ENCODE results near the gene SP110. TPM values are rescaled to one million over a fixed set of nuclear protein-coding genes. Genes with fewer than 3 reads are reported as not detected.

SP110 gene
- total RNA-seq, 1 experiment from 2014 or later: 11.9 TPM

- DNase-seq (ENCODE audit: unreplicated experiment): no peak
- Mint-ChIP-seq H3K27me3 (ENCODE audit: insufficient read depth, unreplicated experiment) (no peaks in the 10 kb centered on the region), H3K4me1 (ENCODE audit: insufficient read depth, unreplicated experiment) (no peaks in the 10 kb centered on the region), H3K4me3 (ENCODE audit: unreplicated experiment) (no peak overlapping the region), H3K36me3 (ENCODE audit: insufficient read depth, unreplicated experiment) (peaks cover 10% of the 10 kb centered on the region), H3K9me3 (ENCODE audit: unreplicated experiment) (no peaks in the 10 kb centered on the region), H3K27ac (ENCODE audit: low read depth, unreplicated experiment) (no peak overlapping the region)
- intact Hi-C loops (cut with micrococcal nuclease): no loop called here
- ChIA-PET POLR2A (interaction anchor here (1.6 kb wide), 1 partner anchor 10 kb away, joined by 4 read pairs; the partner anchor contains the start of gene SP110), CTCF (no interaction called here)
- TF ChIP-seq CTCF (IDR thresholded peaks at IDR 0.05; ENCODE audit: unreplicated experiment): no peak
- BruUV-seq (replicated peaks): no TSS peak
These were observed 10.2 kb downstream of the SP110 start for GRCh38 chr2:230209422-230210051.

GRCh38 chr2:230208576-230208975 is 11.2 kb downstream of the SP110 start:
- no peak overlapping the region for H3K27ac Mint-ChIP-seq (ENCODE audit: low read depth, unreplicated experiment)
- TF ChIP-seq CTCF (IDR thresholded peaks at IDR 0.05; ENCODE audit: unreplicated experiment): no peak
- H3K36me3 Mint-ChIP-seq (ENCODE audit: insufficient read depth, unreplicated experiment): peaks cover 15% of the 10 kb centered on the region
- intact Hi-C loops (cut with micrococcal nuclease): no loop called here
- H3K9me3 Mint-ChIP-seq (ENCODE audit: unreplicated experiment): no peaks in the 10 kb centered on the region
- DNase-seq (ENCODE audit: unreplicated experiment): no peak
- no peaks in the 10 kb centered on the region for H3K27me3 Mint-ChIP-seq (ENCODE audit: insufficient read depth, unreplicated experiment)
- H3K4me1 Mint-ChIP-seq (ENCODE audit: insufficient read depth, unreplicated experiment): no peaks in the 10 kb centered on the region
- CTCF ChIA-PET: no interaction called here
- POLR2A ChIA-PET: no interaction called here
- no TSS peak for BruUV-seq (replicated peaks)
- no peak overlapping the region for H3K4me3 Mint-ChIP-seq (ENCODE audit: unreplicated experiment)

- H3K4me1 Mint-ChIP-seq (ENCODE audit: insufficient read depth, unreplicated experiment): no peaks in the 10 kb centered on the region
- intact Hi-C loops (cut with micrococcal nuclease): no loop called here
- no peak for TF ChIP-seq CTCF (IDR thresholded peaks at IDR 0.05; ENCODE audit: unreplicated experiment)
- H3K9me3 Mint-ChIP-seq (ENCODE audit: unreplicated experiment): peaks cover 10% of the 10 kb centered on the region
- ChIA-PET CTCF (interaction anchor here (0.9 to 1.3 kb wide), 2 partner anchors 44 to 618 kb away, joined by 3 read pairs; no protein-coding TSS in a partner anchor), POLR2A (no interaction called here)
- H3K36me3 Mint-ChIP-seq (ENCODE audit: insufficient read depth, unreplicated experiment): peaks cover 21% of the 10 kb centered on the region
- no peak overlapping the region for H3K4me3 Mint-ChIP-seq (ENCODE audit: unreplicated experiment)
- DNase-seq (ENCODE audit: unreplicated experiment): no peak
- no peak overlapping the region for H3K27ac Mint-ChIP-seq (ENCODE audit: low read depth, unreplicated experiment)
- H3K27me3 Mint-ChIP-seq (ENCODE audit: insufficient read depth, unreplicated experiment): no peaks in the 10 kb centered on the region
- no TSS peak for BruUV-seq (replicated peaks)
These were observed 14.1 kb downstream of the SP110 start for GRCh38 chr2:230205721-230206120.

GRCh38 chr2:230205034-230205433 is 14.8 kb downstream of the SP110 start:
- ChIA-PET CTCF (interaction anchor here (0.9 kb wide), 1 partner anchor 43 kb away, joined by 3 read pairs; no protein-coding TSS in a partner anchor), POLR2A (interaction anchor here (0.7 kb wide), 1 partner anchor 595 kb away, joined by 3 read pairs; no protein-coding TSS in a partner anchor)
- no peak for TF ChIP-seq CTCF (IDR thresholded peaks at IDR 0.05; ENCODE audit: unreplicated experiment)
- Mint-ChIP-seq H3K36me3 (ENCODE audit: insufficient read depth, unreplicated experiment) (peaks cover 21% of the 10 kb centered on the region), H3K4me3 (ENCODE audit: unreplicated experiment) (no peak overlapping the region), H3K4me1 (ENCODE audit: insufficient read depth, unreplicated experiment) (no peaks in the 10 kb centered on the region), H3K9me3 (ENCODE audit: unreplicated experiment) (peaks cover 10% of the 10 kb centered on the region), H3K27ac (ENCODE audit: low read depth, unreplicated experiment) (no peak overlapping the region), H3K27me3 (ENCODE audit: insufficient read depth, unreplicated experiment) (no peaks in the 10 kb centered on the region)
- BruUV-seq (replicated peaks): no TSS peak
- DNase-seq (ENCODE audit: unreplicated experiment): no peak
- intact Hi-C loops (cut with micrococcal nuclease): no loop called here

Data from MCF 10A (cell line).